Skeletal muscle tissue (tissue), 4 donors: ENCODE results near the gene SPINK2. TPM values are rescaled to one million over a fixed set of nuclear protein-coding genes. Genes with fewer than 3 reads are reported as not detected.

Source experiments
- H3K27ac ChIP-seq: one replicate; pipeline ENCODE4 v1.7.0; 2013; ENCODE audit warnings: mild to moderate bottlenecking, low read depth, low read length, inconsistent platforms
- H3K27me3 ChIP-seq, 3 donors: one replicate each; pipeline ENCODE4 v1.7.0; 2013; ENCODE audit warnings: low read length in 3 of 3; ENCODE audit not compliant: control insufficient read depth in 3 of 3, insufficient read depth in 3 of 3
- H3K36me3 ChIP-seq, 3 donors: one replicate each; pipeline ENCODE4 v1.7.0; 2013; ENCODE audit warnings: low read length in 3 of 3; ENCODE audit not compliant: control insufficient read depth in 3 of 3, insufficient read depth in 3 of 3
- H3K4me1 ChIP-seq, 3 donors: one replicate each; pipeline ENCODE4 v1.7.0; 2013; ENCODE audit warnings: low read length in 3 of 3, mild to moderate bottlenecking in 3 of 3; ENCODE audit not compliant: control insufficient read depth in 3 of 3, insufficient read depth in 3 of 3
- H3K4me3 ChIP-seq, 3 donors: one replicate each; pipeline ENCODE4 v1.7.0; 2013; ENCODE audit warnings: low read length in 3 of 3
- H3K9ac ChIP-seq, 3 donors: one replicate each; pipeline ENCODE4 v1.7.0; 2013; ENCODE audit warnings: low read length in 3 of 3, mild to moderate bottlenecking in 3 of 3, moderate library complexity in 2 of 3, low read depth in 1 of 3
- H3K9me3 ChIP-seq, 3 donors: one replicate each; pipeline ENCODE4 v1.7.0; 2013; ENCODE audit warnings: low read length in 3 of 3; ENCODE audit not compliant: control insufficient read depth in 3 of 3
- total RNA-seq: library from RNA; depleted of rRNA; stranded (reverse); fragments of >200 nt; gene quantifications from one replicate; pipeline ENCODE4 v1.2.3, GENCODE V29; 2014
- donor health status: Osteomylitis.

The SPINK2 gene
- total RNA-seq, 1 donor from 2014 or later = not detected

GRCh38 chr4:56803471-56803870, 18.0 kb downstream of the SPINK2 start:
- no peak overlapping the region for H3K4me3 ChIP-seq
- no peaks in the 10 kb centered on the region for H3K36me3 ChIP-seq
- H3K27me3 ChIP-seq = no peaks in the 10 kb centered on the region
- no peak overlapping the region for H3K9ac ChIP-seq
- H3K27ac ChIP-seq = no peak overlapping the region
- no peaks in the 10 kb centered on the region for H3K9me3 ChIP-seq
- H3K4me1 ChIP-seq = peaks cover 4 to 10% (median 7%) of the 10 kb centered on the region in 3 donors

GRCh38 chr4:56799824-56800756, 21.4 kb downstream of the SPINK2 start:
- Histone ChIP-seq H3K36me3 (no peaks in the 10 kb centered on the region), H3K9me3 (no peaks in the 10 kb centered on the region), H3K27me3 (no peaks in the 10 kb centered on the region), H3K27ac (peak overlapping the region; percentile 48), H3K4me1 (peaks cover 4 to 10% (median 7%) of the 10 kb centered on the region in 3 donors), H3K9ac (peak overlapping the region; percentile 79 to 87 (median 84)), H3K4me3 (peak overlapping the region; percentile 94 to 96 (median 94))

- H3K9me3 ChIP-seq = no peaks in the 10 kb centered on the region
- H3K4me3 ChIP-seq = peak overlapping the region; percentile 94 to 96 (median 94)
- H3K27ac ChIP-seq = peak overlapping the region; percentile 48
- H3K27me3 ChIP-seq = no peaks in the 10 kb centered on the region
- H3K4me1 ChIP-seq = peaks cover 4 to 10% (median 7%) of the 10 kb centered on the region in 3 donors
- peak overlapping the region; percentile 79 to 87 (median 84) for H3K9ac ChIP-seq
- no peaks in the 10 kb centered on the region for H3K36me3 ChIP-seq
These were observed 22.2 kb downstream of the SPINK2 start for GRCh38 chr4:56799161-56799759.

- no peaks in the 10 kb centered on the region for H3K36me3 ChIP-seq
- H3K9me3 ChIP-seq = no peaks in the 10 kb centered on the region
- H3K27me3 ChIP-seq = no peaks in the 10 kb centered on the region
These were observed 25.3 kb downstream of the SPINK2 start for GRCh38 chr4:56796211-56796610.

GRCh38 chr4:56791316-56791715, 30.2 kb downstream of the SPINK2 start:
- no peaks in the 10 kb centered on the region for H3K9me3 ChIP-seq
- no peaks in the 10 kb centered on the region for H3K36me3 ChIP-seq
- peaks cover 0 to 5% (median 0%) of the 10 kb centered on the region in 3 donors for H3K4me1 ChIP-seq
- no peaks in the 10 kb centered on the region for H3K27me3 ChIP-seq
- H3K9ac ChIP-seq = no peak overlapping the region
- no peak overlapping the region for H3K4me3 ChIP-seq
- no peak overlapping the region for H3K27ac ChIP-seq

More at GRCh38 chr4:56796211-56796610, 25.3 kb downstream of the SPINK2 start:
- peaks cover 4 to 10% (median 7%) of the 10 kb centered on the region in 3 donors for H3K4me1 ChIP-seq
- H3K9ac ChIP-seq = no peak overlapping the region
- no peak overlapping the region for H3K27ac ChIP-seq
- H3K4me3 ChIP-seq = no peak overlapping the region

- Histone ChIP-seq H3K36me3 (no peaks in the 10 kb centered on the region), H3K27me3 (no peaks in the 10 kb centered on the region), H3K4me3 (no peak overlapping the region), H3K9ac (no peak overlapping the region), H3K27ac (no peak overlapping the region), H3K9me3 (no peaks in the 10 kb centered on the region), H3K4me1 (peaks cover 0 to 5% (median 0%) of the 10 kb centered on the region in 3 donors)
These were observed 30.8 kb downstream of the SPINK2 start for GRCh38 chr4:56790691-56791091.

- Histone ChIP-seq H3K4me3 (no peak overlapping the region), H3K36me3 (no peaks in the 10 kb centered on the region), H3K27me3 (no peaks in the 10 kb centered on the region), H3K9me3 (no peaks in the 10 kb centered on the region), H3K9ac (no peak overlapping the region), H3K27ac (no peak overlapping the region), H3K4me1 (peaks cover 0 to 5% (median 2%) of the 10 kb centered on the region in 3 donors)
These were observed 33.4 kb downstream of the SPINK2 start for GRCh38 chr4:56788081-56788480.

GRCh38 chr4:56787380-56787779, 34.1 kb downstream of the SPINK2 start:
- no peak overlapping the region for H3K27ac ChIP-seq
- no peaks in the 10 kb centered on the region for H3K27me3 ChIP-seq
- H3K9ac ChIP-seq = no peak overlapping the region
- H3K4me1 ChIP-seq = peaks cover 0 to 5% (median 2%) of the 10 kb centered on the region in 3 donors
- H3K36me3 ChIP-seq = no peaks in the 10 kb centered on the region
- no peak overlapping the region for H3K4me3 ChIP-seq
- no peaks in the 10 kb centered on the region for H3K9me3 ChIP-seq

GRCh38 chr4:56786955-56787354, 34.5 kb downstream of the SPINK2 start:
- Histone ChIP-seq H3K4me3 (no peak overlapping the region), H3K36me3 (no peaks in the 10 kb centered on the region), H3K4me1 (peaks cover 0 to 5% (median 2%) of the 10 kb centered on the region in 3 donors), H3K27ac (no peak overlapping the region), H3K9ac (no peak overlapping the region), H3K27me3 (no peaks in the 10 kb centered on the region), H3K9me3 (no peaks in the 10 kb centered on the region)

- Histone ChIP-seq H3K4me3 (no peak overlapping the region), H3K4me1 (peaks cover 0 to 5% (median 2%) of the 10 kb centered on the region in 3 donors), H3K36me3 (no peaks in the 10 kb centered on the region), H3K9ac (no peak overlapping the region), H3K27ac (no peak overlapping the region), H3K27me3 (no peaks in the 10 kb centered on the region), H3K9me3 (no peaks in the 10 kb centered on the region)
These were observed 37.5 kb downstream of the SPINK2 start for GRCh38 chr4:56783986-56784385.
